NCI-H2196 (cell line): ENCODE data around the gene LYSET.
"Not testable (repeated sequence)": the region's sequence is repeated elsewhere in the genome, so short reads cannot be mapped to it uniquely, and the experiment has no call there.

ENCODE experiments used
- DNase-seq: peaks from one replicate; lab custom pipeline; 2025; ENCODE audit not compliant: unreplicated experiment; lab: John Stamatoyannopoulos, UW

The LYSET gene

DNA sequence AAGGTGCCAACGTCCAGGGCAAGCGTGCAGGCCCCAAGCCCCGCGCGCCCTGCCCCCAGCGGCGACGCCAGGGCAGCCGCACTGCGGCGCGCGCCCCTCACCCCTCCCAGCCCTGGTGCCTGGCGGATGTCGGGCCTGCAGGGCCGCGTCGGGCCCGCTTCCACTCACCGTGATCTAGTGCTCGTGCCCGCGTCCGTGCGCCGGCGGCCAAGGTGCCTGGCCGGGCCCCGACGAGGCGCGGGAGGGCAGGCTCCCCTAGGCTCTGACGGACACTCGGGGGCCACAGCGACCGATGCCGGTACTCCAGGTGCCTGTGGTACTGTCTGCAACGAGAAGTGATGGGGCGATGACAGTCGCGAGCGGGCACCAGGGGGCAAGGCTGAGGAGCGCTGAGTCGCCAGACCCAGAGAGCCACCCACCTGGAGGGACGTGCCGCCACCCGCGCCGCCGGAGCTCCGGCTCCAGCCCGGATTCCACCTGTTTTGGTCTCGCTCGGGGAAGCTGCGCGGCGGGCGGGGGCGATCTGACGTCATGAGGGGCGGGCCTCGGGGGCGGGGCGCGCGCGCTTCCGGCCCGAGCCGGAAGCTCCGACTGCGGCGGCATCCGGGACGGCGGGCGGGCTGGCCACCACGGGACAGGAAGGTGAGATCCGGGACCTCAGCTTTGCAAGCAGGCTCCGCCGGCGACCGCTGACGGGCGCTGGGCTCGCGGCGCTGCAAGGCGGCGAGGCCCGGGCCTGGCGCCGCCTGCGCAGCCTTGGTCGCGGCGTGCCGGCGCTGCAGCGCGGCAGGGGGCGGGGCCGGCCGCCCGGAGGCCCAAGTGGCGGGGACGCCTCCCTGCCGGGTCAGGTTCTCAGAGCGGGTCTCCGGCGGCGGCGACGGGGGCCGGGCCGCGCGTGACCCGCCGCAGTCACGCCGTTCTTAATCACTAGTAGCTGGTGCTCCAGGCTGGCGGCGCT is at the start of gene LYSET, which contains the start of gene MOAP1:
LYSET (plus strand) TSS at position 927 of the 958 bp plus-strand sequence. CDS start 89 bp downstream, outside the sequence.
MOAP1 (minus strand) TSS at position 507 of the 958 bp plus-strand sequence. CDS start 655 bp downstream, outside the sequence.
- DNase-seq = peak; percentile 56

DNA sequence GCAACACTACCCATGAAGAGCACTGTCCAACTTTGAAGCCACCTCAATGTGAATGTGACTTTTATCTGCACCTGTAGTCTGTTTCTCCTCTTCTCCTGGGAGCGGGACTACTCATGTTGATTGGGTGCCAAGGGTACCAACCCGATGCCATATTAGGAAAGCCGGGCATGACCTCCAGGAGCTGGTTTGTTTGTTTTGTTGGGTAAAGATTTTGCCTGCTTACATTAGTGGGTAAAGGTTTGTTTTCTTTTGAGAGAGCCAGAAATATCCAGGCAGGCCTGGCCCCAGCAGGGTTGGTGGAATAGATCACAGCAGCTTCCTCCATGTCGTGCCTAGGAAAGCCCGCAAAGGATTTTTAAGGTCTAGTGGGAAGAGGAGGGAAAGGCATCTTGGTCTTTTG is 49.7 kb upstream of the LYSET start:
- peak; percentile 23 for DNase-seq

GRCh38 chr14:93136009-93136408 is 49.1 kb upstream of the LYSET start:
- DNase-seq = no peak

DNA sequence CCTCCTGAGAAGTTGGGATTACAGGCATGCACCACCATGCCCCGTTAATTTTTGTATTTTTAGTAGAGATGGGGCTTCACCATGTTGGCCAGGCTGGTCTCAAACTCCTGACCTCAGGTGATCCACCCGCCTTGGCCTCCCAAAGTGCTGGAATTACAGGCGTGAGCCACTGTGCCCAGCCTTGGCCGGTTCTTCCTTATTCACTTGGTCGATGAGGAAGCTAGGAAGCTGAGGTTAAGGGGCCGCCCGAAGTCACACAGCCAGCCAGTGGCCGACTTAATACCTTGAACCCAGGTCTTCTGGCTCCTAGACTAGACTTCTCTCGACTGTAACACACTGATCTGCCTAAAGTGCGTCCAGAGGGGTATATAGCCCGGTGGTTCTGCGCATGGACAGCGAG is 48.6 kb upstream of the LYSET start:
- DNase-seq = not testable (repeated sequence)

DNA sequence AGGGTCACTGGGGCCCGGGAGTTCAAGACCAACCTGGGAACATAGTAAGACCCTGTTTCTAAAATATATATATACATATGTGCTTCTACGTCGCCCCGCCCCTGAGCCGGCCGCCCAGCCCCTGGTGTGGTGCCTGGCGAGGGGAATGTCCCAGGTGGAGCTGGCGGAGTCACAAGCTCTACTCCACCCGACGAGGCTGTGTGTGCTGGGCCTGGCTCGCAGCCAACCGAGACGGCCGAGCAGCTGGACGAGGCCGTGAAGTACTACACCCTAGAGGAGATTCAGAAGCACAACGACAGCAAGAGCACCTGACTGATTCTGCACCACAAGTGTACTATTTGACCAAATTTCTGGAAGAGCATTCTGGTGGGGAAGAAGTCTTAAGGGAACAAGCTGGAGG is 47.3 kb upstream of the LYSET start:
- peak; percentile 57 for DNase-seq

- no peak for DNase-seq
These were observed 42.1 kb upstream of the LYSET start for GRCh38 chr14:93142854-93143652.

- no peak for DNase-seq
These were observed 39.0 kb upstream of the LYSET start for GRCh38 chr14:93146119-93146518.

GRCh38 chr14:93148979-93149378 is 36.1 kb upstream of the LYSET start:
- DNase-seq = no peak

DNA sequence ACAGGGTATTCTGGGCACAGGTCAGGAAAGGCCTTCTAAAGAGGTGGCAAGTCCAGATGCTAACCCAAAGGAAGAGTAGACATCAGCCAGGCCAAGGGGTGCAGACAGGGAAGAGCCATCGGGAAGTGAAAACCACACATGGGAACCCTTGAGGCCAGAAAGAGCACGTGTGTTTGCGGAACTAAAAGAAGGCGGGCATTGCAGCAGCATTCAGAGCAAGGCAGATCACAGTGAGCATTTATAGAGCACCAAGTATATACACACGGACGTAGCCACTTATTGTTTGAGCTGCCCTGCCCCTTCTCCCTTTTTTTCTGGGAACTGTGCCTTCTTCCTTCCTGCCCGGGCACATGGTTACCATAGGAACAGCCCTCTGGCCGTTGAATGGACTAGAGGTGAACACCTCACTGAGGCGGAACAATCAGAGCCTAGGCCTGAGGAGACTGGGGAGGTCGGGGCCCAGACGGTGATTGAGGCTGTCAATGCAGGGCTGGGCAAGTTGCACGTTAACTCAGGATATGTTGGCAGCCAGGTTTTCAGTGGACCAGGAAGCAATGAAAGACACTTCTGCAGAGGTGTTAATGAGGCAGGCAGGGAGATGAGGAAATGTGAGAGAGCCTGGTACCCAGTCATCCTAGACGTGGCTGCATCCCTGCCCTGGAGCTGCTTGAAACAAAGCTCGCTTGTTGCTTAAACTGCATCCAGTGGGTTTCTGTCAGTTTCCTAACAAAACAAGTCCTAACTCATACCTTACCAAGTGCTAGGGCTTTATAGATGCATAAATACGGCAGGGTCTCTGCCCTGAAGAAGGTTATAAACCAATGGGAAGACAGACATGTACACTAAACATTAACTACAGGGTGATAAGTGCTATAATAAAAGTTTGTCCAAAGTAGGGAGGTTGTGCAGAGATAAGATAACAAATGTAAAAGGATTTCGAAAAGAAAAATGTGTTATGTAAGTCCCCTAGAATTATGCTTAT is 34.6 kb upstream of the LYSET start:
- DNase-seq = no peak

DNA sequence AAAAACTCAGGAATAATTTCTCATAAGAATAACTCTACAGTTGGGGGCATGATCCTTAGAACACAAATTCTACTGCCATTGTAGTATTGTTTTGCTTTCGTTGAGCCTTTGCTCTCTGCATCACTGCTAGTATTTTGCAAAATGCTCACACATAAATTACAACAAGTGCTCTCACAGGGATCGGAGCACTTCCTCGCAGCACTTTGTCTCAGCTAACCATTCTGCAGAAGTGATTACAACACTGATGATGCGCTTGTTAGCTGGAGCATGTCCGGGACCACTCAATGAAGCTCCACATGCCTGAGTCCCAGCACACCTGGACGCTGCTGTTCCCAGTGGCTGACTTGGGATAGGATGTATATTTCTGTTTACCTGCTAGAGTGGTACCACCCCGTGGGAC is 32.0 kb upstream of the LYSET start:
- DNase-seq = no peak

- DNase-seq = no peak
These were observed 29.4 kb upstream of the LYSET start for GRCh38 chr14:93155667-93156066.

GRCh38 chr14:93156693-93157369 is 28.3 kb upstream of the LYSET start:
- no peak for DNase-seq

DNA sequence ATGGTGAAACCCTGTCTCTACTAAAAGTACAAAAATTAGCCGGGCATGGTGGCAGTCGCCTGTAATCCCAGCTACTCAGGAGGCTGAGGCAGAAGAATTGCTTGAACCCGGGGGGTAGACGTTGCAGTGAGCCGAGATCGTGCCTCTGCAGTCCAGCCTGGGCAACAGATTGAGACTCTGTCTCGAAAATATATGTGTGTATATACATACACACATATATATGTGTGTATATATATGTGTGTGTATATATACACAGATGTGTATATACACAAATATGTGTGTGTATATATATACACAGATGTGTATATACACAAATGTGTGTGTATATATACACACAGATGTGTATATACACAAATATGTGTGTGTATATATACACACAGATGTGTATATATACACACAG is 26.8 kb upstream of the LYSET start:
- not testable (repeated sequence) for DNase-seq

- not testable (repeated sequence) for DNase-seq
These were observed 25.3 kb upstream of the LYSET start for GRCh38 chr14:93159625-93160352.

DNA sequence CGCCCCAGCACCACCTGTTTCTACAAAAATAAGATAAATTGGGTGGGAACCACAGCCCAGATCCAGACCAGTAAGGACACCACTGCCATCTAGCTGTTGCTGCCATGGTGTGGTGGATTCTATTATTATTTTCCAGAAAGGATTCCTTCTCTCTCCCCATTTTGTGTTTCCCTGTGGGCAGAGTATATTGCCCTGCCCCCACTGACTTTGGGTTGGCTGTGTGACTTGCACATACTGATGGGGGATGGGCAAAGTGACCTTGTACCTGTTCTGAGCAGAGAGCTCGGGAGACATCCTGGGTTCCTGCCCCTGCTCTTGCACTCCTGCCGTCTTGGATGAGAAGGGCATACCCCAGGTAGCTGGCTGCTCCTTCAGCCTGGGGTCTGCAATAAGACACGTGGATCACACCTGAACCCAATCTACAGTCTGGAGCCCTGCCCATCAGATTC is 24.7 kb upstream of the LYSET start:
- DNase-seq = peak; percentile 10

DNA sequence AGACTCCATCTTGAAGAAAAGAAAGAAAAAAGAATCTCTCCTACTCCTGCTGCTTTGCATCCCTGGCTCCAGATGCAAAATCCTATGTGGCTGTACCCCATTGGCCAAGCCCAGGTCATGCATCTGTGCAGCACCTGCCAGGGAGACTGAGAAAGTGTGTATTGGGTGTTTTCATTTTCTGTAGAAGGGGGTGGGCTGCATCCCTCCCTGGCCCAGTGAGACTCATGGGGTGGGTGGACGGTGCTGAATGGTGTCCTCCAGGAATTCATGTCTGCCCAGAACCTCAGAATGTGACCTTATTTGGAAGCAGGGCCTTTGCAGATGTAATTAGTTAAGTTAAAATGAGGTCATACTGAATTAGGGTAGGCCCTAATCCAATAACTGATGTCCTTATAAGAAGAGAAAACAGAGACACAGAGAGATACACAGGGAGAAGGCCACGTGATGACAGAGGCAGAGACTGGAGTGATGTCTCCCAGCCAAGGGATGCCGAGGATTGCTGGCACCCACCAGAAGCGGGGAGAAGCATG is 23.6 kb upstream of the LYSET start:
- DNase-seq = no peak

- DNase-seq = no peak
These were observed 21.6 kb upstream of the LYSET start for GRCh38 chr14:93163564-93163963.

GRCh38 chr14:93165271-93166265 is 19.5 kb upstream of the LYSET start:
- DNase-seq = not testable (repeated sequence)
